ENCODE measurements around the gene TMEM248. TPM values are rescaled to one million over a fixed set of nuclear protein-coding genes. Genes with fewer than 3 reads are reported as not detected.

TMEM248 gene
- total RNA-seq, 1 experiment from 2014 or later = 60.4 TPM

- no peak for ATAC-seq
- Mint-ChIP-seq H3K4me3 (no peak overlapping the region), H3K27ac (no peak overlapping the region), H3K9me3 (no peaks in the 10 kb centered on the region), H3K4me1 (peaks cover 5% of the 10 kb centered on the region; the same call in 1 of the 2 replicates), H3K36me3 (peaks cover 4% of the 10 kb centered on the region; the same call in 1 of the 2 replicates), H3K27me3 (ENCODE audit: low read depth) (no peaks in the 10 kb centered on the region)
- CTCF ChIA-PET = interaction anchor here (1.3 kb wide), 1 partner anchor 52 kb away, joined by 3 read pairs; no protein-coding TSS in a partner anchor
- POLR2A ChIA-PET = no interaction called here
- TF ChIP-seq ZNF512 (CRISPR knock-in tag; IDR thresholded peaks at IDR 0.05; ENCODE audit: borderline replicate concordance) (no peak), E2F5 (CRISPR knock-in tag; IDR thresholded peaks at IDR 0.05) (no peak), MYBL2 (CRISPR knock-in tag; IDR thresholded peaks at IDR 0.05) (no peak), EMX1 (CRISPR knock-in tag; IDR thresholded peaks at IDR 0.05) (no peak), GRHL2 (CRISPR knock-in tag; IDR thresholded peaks at IDR 0.05; ENCODE audit: insufficient replicate concordance, severe bottlenecking) (no peak), ATF6 (CRISPR knock-in tag; IDR thresholded peaks at IDR 0.05) (no peak), JAZF1 (CRISPR knock-in tag; IDR thresholded peaks at IDR 0.05) (no peak), ZNF219 (CRISPR knock-in tag; IDR thresholded peaks at IDR 0.05; ENCODE audit: borderline replicate concordance) (no peak), NFATC4 (CRISPR knock-in tag; IDR thresholded peaks at IDR 0.05) (no peak), OVOL2 (CRISPR knock-in tag; IDR thresholded peaks at IDR 0.05; ENCODE audit: borderline replicate concordance) (no peak), MXD4 (CRISPR knock-in tag; IDR thresholded peaks at IDR 0.05; ENCODE audit: borderline replicate concordance) (no peak), RELA (CRISPR knock-in tag; IDR thresholded peaks at IDR 0.05; ENCODE audit: borderline replicate concordance) (no peak)
- no peak for DNase-seq (ENCODE audit: low spot score)
Observed at GRCh38 chr7:66896441-66896840, 24.6 kb upstream of the TMEM248 start.

- Mint-ChIP-seq H3K4me1 (peaks cover under 1% of the 10 kb centered on the region; the same call in 1 of the 2 replicates), H3K36me3 (no peaks in the 10 kb centered on the region), H3K9me3 (no peaks in the 10 kb centered on the region), H3K27ac (peak overlapping the region; percentile 71), H3K4me3 (no peak overlapping the region), H3K27me3 (ENCODE audit: low read depth) (no peaks in the 10 kb centered on the region)
- no peak for ATAC-seq
- no peak for DNase-seq (ENCODE audit: low spot score)
- POLR2A ChIA-PET = no interaction called here
- TF ChIP-seq NR1H2 (CRISPR knock-in tag; IDR thresholded peaks at IDR 0.05) (no peak), ZBTB43 (CRISPR knock-in tag; IDR thresholded peaks at IDR 0.05) (no peak)
- CTCF ChIA-PET = interaction anchor here (0.9 kb wide), 1 partner anchor 71 kb away, joined by 3 read pairs; no protein-coding TSS in a partner anchor
Observed at GRCh38 chr7:66899552-66900280, 21.3 kb upstream of the TMEM248 start.
